Parathyroid adenoma (tissue), 2 donors: ENCODE measurements around the gene SELENON.

Experiments used
- H2AFZ ChIP-seq: fragments of 300-600 bp; sonication (generic); one replicate; pipeline ENCODE4 v1.7.0; 2017; ENCODE audit warnings: antibody characterized with exemption, mild to moderate bottlenecking
- H3K27ac ChIP-seq: fragments of 300-600 bp; sonication (generic); one replicate; pipeline ENCODE4 v1.7.0; 2017
- H3K27me3 ChIP-seq: fragments of 300-600 bp; sonication (generic); one replicate; pipeline ENCODE4 v1.7.0; 2017; ENCODE audit warnings: low read length; ENCODE audit not compliant: control insufficient read depth, insufficient read depth
- H3K36me3 ChIP-seq: fragments of 300-600 bp; sonication (generic); one replicate; pipeline ENCODE4 v1.7.0; 2017; ENCODE audit warnings: low read length; ENCODE audit not compliant: control insufficient read depth, insufficient read depth
- H3K4me1 ChIP-seq: fragments of 300-600 bp; sonication (generic); one replicate; pipeline ENCODE4 v1.7.0; 2017; ENCODE audit warnings: control low read depth
- H3K4me2 ChIP-seq: fragments of 300-600 bp; sonication (generic); one replicate; pipeline ENCODE4 v1.7.0; 2017; ENCODE audit warnings: low read length
- H3K4me3 ChIP-seq: fragments of 300-600 bp; sonication (generic); one replicate; pipeline ENCODE4 v1.7.0; 2017; ENCODE audit warnings: low read depth, low read length
- H3K79me2 ChIP-seq: fragments of 300-600 bp; sonication (generic); one replicate; pipeline ENCODE4 v1.7.0; 2017; ENCODE audit warnings: control low read depth
- H3K9ac ChIP-seq: fragments of 300-600 bp; sonication (generic); one replicate; pipeline ENCODE4 v1.7.0; 2017; ENCODE audit warnings: mild to moderate bottlenecking
- H3K9me3 ChIP-seq: fragments of 300-600 bp; sonication (generic); one replicate; pipeline ENCODE4 v1.7.0; 2017; ENCODE audit warnings: low read length; ENCODE audit not compliant: control insufficient read depth
- CTCF ChIP-seq: fragments of 300-600 bp; sonication (generic); IDR thresholded peaks from one replicate; pipeline ENCODE4 v1.7.0; 2017; ENCODE audit warnings: antibody characterized with exemption, mild to moderate bottlenecking
- donor health status: primary hyperparathyroidism.

Gene SELENON

GRCh38 chr1:25760122-25760719 is 39.8 kb upstream of the SELENON start:
- Histone ChIP-seq H2AFZ (no peak overlapping the region), H3K27me3 (no peaks in the 10 kb centered on the region), H3K27ac (no peak overlapping the region), H3K4me2 (no peak overlapping the region), H3K4me1 (no peaks in the 10 kb centered on the region), H3K4me3 (no peak overlapping the region), H3K9ac (no peak overlapping the region), H3K79me2 (no peaks in the 10 kb centered on the region), H3K36me3 (no peaks in the 10 kb centered on the region), H3K9me3 (no peaks in the 10 kb centered on the region)
- TF ChIP-seq CTCF = no peak

GRCh38 chr1:25760871-25761270 is 39.1 kb upstream of the SELENON start:
- H3K27me3 ChIP-seq = no peaks in the 10 kb centered on the region
- TF ChIP-seq CTCF = no peak
- H3K36me3 ChIP-seq = no peaks in the 10 kb centered on the region
- no peak overlapping the region for H3K4me3 ChIP-seq
- no peak overlapping the region for H3K27ac ChIP-seq
- no peak overlapping the region for H3K4me2 ChIP-seq
- no peaks in the 10 kb centered on the region for H3K79me2 ChIP-seq
- H2AFZ ChIP-seq = no peak overlapping the region
- H3K9ac ChIP-seq = no peak overlapping the region
- peaks cover 2% of the 10 kb centered on the region for H3K4me1 ChIP-seq
- no peaks in the 10 kb centered on the region for H3K9me3 ChIP-seq

- no peaks in the 10 kb centered on the region for H3K9me3 ChIP-seq
- no peak overlapping the region for H2AFZ ChIP-seq
- no peak overlapping the region for H3K4me2 ChIP-seq
- no peaks in the 10 kb centered on the region for H3K27me3 ChIP-seq
- no peak overlapping the region for H3K9ac ChIP-seq
- H3K4me3 ChIP-seq = no peak overlapping the region
- no peak for TF ChIP-seq CTCF
- H3K36me3 ChIP-seq = no peaks in the 10 kb centered on the region
- no peak overlapping the region for H3K27ac ChIP-seq
- H3K79me2 ChIP-seq = no peaks in the 10 kb centered on the region
- H3K4me1 ChIP-seq = peaks cover 6% of the 10 kb centered on the region
Observed at GRCh38 chr1:25763493-25763892, 36.5 kb upstream of the SELENON start.

GRCh38 chr1:25765136-25765922 is 34.7 kb upstream of the SELENON start:
- Histone ChIP-seq H2AFZ (no peak overlapping the region), H3K27ac (no peak overlapping the region), H3K79me2 (no peaks in the 10 kb centered on the region), H3K9me3 (no peaks in the 10 kb centered on the region), H3K4me3 (no peak overlapping the region), H3K4me1 (peaks cover 10% of the 10 kb centered on the region), H3K9ac (no peak overlapping the region), H3K36me3 (no peaks in the 10 kb centered on the region), H3K27me3 (no peaks in the 10 kb centered on the region), H3K4me2 (no peak overlapping the region)
- TF ChIP-seq CTCF = no peak
